ENCODE data around the gene ACP3. TPM values are rescaled to one million over a fixed set of nuclear protein-coding genes. Genes with fewer than 3 reads are reported as not detected.
A peak's percentile ranks its signal among the peaks of the same experiment; 100 is the strongest.
"Not testable (repeated sequence)": the region's sequence is repeated elsewhere in the genome, so short reads cannot be mapped to it uniquely, and the experiment has no call there.

Gene ACP3
- total RNA-seq, 1 donor from 2014 or later, result 8.3 TPM

DNA sequence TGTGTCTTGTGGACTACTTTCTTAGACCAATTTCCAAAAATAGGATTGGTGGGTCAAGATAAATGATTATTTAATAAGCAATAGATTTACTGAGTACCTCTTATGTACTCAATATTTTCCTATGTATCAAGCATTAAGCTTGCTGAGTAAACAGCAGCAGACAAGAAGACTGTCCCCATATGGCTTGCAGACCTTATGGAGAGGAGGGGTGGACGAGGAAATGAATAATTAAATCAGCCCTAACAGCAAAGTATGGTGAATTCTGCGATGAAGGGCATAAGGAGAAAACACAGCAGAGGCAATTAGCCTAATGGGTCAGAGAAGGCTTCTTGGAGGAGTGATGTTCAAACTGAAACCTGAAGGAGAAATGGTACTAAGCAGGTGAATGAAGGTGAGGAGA lies 45.1 kb downstream of the ACP3 start:
- no peak for DNase-seq

DNA sequence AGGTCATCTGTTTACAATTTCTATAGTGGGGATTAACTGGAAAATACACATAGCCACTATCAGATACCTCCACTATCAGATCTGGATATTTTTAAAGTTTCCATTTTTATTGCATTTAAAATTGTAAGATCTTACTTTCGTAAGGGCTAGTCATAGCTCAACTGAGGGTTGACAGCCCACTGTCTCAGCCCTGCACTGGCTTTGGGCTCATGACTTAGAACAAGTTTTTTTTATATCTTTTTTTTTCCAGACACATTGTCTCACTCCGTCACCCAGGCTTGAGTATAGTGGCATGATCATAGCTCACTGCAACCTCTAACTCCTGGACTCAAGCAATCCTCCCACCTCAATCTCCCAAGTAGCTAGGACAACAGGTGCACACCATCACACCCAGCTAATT lies 51.3 kb downstream of the ACP3 start:
- no peak for DNase-seq

DNA sequence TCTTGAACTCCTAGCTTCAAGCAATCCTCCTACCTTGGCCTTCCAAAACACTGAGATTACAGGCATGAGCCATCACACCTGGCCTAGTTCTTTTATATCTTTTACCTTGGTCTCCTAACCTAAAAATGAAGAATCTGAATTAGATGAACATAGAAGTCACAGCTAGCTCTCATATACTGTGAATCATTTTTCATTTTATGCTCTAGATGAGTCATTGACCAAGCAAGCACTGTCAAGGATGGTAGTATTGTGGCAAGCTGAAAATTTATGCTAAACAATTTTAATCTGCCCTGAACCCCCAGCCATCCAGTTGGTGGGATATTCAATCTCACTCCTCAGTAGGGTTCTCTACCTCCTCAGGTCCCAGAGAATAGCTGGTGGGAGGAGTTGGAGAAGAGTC lies 51.8 kb downstream of the ACP3 start:
- DNase-seq, result no peak

DNA sequence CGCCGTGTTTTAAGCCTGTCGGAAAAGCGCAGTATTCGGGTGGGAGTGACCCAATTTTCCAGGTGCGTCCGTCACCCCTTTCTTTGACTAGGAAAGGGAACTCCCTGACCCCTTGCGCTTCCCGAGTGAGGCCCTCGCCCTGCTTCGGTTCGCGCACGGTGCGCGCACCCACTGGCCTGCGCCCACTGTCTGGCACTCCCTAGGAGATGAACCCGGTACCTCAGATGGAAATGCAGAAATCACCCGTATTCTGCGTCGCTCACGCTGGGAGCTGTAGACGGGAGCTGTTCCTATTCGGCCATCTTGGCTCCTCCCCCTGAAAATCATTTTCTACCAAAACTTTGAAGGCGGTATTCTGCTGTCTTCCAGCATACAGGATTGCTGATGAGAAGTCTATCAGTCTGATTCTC lies 59.7 kb downstream of the ACP3 start:
- DNase-seq, result not testable (repeated sequence)

DNA sequence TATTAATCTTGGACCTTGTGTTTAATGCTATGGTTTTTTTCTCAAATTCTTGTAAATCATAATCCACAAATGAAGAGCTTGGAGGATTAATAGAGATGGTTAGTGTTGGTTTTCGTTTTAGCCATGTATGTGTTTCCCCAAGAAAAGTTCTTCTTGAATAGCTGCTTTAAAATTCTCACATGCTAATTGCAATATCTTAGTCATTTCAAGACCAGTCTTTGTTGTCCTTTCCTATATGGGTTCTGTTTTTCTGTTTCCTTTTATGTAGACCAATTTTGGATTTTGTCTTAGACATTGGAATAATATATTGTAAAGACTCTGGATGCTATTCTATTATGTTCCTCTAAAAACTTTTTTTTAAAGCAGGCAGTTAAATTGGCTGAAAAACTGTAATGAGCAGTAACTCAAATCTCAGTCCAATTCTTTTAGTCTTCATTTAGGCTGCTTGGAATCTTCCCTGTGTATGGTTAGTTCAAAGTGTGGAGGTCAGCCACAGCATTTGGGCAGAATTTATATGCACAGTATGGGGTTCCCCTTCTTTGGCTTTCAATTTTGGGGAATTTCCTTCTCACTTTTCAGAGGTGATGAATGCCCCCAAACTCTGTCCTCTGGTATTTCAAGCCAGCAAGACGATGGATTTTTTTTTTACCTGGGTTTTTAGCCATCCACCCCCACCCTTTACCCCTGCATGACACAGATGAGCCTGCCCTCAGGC lies 61.0 kb downstream of the ACP3 start:
- no peak for DNase-seq

DNA sequence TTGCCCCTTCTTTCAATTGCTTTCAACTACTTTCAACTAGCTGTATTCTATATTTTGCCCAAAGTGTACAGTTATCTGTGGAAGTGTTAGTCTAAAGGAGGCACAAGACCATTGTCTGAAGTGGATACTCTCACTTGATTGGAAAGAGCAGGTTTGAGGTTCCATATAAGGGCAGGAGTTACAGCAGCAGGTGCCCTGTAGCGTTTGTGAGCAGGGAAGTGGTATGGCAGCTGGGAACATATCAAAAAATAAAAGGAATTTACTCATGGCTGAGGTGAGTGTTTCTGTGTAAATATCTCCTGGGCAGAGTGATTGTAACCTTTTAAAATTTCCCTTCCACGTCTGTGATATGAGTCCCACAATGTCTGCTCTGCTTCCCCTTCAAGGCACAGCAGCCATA lies 61.6 kb downstream of the ACP3 start:
- DNase-seq, result no peak

DNA sequence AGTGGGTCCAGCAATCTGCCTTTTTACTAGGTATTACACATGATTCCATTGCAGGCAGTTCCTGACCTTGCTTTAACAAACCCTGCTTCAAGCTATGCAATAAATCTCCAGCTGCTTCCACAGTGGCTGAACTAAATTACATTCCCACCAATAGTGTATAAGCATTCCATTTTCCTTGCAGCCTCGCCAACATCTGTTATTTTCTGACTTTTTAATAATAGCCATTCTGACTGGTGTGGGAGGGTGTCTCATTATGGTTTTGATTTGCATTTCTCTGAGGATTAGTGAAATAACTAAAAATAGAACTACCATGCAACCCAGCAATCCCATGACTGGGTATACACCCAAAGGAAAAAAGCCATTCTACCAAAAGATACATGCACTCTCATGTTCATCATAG lies 63.7 kb downstream of the ACP3 start:
- no peak for DNase-seq

DNA sequence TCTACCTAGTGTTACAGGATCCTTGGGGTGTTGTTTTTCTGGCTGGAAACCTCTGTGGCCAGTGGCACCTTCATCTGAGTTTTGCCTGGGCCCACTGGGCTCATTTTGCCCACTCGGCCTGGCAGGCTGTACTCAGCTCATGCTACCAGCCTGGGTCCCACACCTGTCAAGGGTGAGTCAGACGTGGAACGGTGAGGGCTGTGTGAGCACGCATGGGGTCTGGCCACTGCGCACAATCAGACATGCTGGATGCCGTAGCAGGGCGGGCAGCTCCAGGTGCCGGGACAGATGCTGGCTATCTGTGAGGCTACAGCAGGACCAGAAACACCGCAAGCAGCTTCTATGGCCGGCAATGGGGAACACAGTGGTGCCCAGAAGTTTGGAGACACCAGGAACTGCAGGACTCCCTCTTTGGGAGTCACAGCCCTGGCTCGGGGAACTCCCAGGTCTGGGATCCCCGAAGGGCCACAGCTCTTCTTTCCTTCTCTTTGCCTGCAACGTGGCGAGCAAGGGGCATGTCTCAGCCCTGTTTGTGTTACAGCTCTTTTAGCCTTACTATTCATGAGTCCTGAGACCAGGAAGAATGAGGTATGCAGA lies 64.2 kb downstream of the ACP3 start:
- DNase-seq, result no peak

DNA sequence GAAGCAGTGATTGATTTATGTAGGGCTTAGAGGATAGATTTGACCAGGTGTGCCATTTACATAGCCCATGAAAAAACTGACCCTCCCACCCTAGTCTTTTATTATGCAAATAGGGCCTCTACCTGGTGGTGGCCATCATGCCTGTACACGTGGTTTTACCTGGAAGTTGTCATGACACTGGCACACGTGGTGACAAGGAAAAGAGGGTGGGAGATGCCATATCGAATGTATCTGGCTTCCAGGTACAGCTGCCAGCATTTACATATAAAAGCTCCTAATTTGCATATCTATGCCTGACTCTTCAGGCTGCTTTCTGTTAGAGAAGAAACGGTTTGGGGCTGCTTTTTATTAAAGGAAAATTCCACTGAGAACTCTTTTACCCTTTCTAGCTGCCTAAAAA lies 65.1 kb downstream of the ACP3 start:
- DNase-seq, result no peak

DNA sequence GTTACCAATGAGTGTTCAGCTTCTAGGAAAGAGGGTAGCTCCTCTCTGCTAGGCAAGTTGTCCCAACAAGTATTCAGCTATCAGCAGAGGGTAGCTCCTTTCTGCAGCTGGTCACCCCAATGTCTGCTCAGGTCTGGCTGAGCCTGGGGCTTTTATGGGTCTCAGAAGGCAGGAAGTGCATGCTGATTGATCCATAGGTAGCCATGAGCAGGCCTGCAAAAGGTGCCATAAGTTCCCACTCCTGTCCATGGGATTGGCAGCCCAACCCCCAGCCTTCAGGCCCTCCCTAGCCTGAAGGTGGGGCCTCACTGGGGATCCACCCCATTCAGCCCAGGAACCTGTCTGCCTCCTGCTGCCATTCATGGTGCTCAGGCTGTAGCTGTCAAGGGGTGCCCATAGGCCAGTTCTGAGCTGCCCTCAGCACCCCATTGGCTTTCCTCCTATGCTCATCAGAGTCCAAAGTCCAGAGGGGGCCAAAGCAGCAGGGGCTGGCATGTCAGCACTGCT lies 65.5 kb downstream of the ACP3 start:
- no peak for DNase-seq

DNA sequence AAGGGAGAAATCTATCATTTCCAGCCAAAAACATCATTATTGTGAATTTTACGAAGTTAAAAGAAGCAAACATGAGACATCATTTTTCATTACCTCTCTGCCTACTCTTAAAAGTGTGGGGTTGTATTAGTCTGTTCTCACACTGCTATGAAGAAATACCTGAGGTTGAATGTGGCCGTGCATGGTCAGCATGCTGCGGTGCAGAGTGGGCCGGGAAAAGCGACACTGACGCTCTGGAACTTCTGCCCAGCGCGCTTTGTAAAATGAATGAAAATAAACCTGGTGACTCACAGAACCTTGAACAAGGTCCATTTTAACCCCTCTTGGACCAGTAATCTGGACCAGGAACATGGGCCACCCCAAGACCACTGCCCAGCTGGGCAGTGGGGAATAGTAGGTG lies 69.1 kb downstream of the ACP3 start:
- no peak for DNase-seq

DNA sequence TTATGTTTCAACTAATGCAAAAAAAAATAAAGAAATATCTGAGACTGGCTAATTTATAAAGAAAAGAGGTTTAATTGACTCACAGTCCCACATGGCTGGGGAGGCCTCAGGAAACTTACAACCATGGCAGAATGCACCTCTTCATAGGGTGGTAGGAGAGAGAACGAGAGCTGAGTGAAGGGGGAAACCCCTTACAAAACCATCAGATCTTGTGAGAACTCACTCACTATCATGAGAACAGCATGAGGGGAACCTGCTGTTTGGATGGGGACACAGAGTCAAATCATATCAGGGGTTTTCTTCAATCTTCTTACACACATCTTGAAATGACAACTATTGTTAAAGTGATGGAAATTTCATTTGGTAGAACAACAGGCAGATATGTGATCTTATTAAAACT lies 75.5 kb downstream of the ACP3 start:
- DNase-seq, result not testable (repeated sequence)

DNA sequence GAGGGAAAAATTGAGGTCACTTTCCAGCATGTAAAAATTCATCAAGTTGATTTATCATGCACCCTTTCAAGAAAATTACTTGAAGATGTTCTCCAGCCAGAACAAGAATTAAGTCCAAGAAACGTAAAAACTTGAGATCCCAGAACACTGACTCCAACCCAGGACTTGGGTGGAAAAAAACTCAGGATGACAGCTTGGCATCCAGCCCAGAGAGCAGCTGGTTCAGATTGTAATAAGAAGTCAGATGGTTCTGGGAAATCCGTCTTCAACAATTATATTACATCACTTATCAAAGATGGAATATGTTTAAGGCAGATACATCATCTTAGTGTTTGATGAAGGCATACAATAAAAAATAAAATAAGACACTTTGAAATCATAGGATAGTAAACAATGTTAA lies 77.1 kb downstream of the ACP3 start:
- peak; percentile 85 for DNase-seq

DNA sequence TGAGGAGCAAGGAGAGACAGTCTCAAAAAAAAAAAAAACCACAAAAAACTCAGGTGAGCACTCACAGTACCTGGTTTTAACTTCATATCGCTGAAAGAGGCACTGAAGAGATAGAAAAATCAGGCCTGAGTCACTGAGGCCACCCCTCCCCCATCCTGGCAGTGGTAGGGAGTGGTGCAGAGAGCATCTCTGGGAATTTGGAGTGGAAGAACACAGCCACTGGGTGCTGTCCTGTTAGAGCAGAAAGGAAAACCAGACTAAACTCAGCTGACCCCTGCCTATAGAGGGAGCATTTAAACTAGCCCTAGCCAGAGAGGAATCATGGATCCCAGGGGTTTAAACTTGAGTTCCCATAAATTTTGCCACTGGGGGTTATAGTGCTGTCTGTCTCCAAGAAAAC lies 77.9 kb downstream of the ACP3 start:
- no peak for DNase-seq

DNA sequence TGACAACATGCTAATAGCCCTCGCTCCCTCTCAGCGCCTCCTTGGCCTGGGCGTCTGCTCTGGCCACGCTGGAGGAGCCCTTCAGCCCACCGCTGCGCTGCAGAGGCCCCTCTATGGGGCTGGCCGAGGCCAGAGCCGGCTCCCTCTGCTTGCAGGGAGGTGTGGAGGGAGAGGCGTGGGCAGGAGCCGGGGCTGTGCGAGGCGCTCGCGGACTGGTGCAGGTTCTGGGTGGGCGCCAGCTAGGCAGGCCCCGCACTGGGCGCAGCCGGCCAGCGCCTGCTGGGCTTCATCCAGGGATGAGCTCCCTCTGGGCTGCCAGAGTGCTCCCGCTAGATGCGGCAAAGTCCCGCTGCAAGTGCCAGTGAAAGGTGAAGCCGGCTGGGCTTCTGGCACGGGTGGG lies 79.0 kb downstream of the ACP3 start:
- no peak for DNase-seq

DNA sequence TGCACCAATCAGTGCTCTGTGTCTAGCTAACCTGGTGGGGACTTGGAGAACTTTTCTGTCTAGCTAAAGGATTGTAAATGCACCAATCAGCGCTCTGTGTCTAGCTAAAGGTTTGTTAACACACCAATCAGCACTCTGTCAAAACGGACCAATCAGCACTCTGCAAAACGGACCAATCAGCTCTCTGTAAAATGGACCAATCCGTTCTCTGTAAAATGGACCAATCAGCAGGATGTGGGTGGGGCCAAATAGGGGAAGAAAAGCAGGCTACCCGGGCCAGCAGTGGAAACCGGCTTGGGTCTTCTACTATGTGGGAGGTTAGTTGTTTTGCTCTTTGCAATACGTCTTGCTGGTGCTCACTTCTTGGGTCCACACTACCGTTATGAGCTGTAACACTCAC lies 79.6 kb downstream of the ACP3 start:
- DNase-seq, result not testable (repeated sequence)

DNA sequence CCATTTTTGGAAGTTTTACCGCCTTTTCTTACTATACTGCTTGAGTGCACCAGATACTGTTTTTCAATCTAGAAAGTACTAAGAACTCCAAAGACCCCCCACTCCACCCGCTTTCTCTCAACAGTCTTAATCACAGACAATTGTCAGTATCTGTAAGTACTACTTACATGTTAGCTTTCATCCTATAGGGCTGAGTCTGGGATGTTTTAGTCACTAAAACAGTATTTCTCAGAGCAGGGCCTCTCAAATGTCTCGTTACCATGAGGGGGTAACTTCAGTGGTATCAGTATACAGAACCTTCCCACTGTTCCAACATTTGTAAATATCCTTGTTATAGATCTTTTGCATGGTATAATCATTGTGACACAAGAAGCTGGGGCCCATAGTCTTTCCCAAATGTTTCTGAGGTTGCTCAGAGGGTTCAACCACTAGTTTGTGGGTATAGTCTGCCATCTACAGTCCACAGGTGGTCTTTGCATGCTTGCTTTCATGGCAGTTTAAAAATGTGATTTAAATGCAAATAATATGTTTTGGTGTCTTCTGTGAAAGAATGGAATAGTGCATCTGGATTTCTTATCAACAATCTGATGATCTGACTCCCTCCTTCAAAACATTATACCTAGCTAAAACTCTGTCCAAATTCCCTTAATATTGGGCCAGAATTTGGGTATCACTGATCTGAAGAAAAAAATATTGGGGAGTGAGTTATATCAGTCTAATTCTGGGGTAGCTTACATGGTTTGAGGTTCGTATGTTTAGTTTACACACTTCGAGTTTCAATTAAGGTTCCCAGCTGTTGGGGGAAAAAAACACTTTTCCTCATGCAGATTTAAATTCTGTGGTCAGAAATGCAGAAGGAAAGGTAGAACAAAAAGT lies 82.1 kb downstream of the ACP3 start:
- DNase-seq, result peak; percentile 73

DNA sequence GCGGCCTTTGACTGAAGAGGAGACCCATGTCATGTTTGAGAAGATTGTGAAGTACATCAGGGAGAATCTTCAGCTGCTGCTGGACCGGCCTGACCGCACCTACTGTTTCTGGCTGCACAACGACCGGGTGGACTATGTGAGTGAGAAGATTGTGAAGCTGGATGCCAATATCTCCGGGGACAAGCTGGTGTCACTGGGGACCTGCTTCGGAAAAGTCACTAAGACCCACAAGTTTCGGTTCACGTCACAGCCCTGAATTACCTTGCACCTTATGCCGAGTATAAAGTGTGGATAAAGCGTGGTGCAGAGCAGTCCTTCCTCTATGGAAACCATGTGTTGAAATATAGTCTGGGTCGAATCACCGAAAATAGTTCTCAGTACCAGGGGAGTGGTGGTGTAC lies 84.0 kb downstream of the ACP3 start:
- no peak for DNase-seq

DNA sequence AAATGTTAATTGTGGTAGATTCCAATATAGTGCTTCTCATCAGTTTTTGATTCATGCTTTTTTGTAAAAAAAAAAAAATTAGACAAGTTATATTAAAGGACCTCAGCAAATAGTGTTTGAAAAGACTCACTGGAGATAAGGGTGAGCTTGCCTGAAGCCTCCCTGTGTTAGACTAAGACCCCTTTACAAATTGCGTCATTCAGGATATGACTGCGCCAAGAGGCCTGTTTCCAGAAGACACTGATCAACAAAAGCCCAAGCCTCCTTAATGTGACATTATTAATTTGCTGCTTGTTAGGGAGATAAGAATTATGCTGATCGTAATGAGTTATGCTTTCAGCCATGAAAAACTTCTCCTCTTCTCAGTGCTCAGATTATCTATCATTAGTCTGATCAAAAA lies 87.1 kb downstream of the ACP3 start:
- no peak for DNase-seq

DNA sequence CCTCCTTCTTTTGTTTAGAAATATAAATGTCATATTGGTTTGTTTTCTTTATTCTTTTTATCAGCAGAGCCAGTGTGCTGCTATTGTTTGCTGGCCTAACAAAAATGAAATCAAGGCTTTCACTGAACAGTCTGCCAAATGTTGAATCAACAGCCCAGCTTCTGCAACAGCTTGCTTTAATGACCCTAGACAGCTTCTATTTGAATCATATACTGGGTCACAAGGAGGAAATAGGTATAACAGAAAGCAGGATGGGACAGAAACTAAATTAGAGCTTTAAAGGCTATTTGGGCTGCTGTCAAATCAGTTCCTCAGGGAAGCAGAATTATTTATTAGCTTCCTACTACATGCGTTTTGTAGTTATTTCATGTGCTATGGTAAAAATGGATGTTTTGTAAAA lies 88.0 kb downstream of the ACP3 start:
- peak; percentile 19 for DNase-seq

DNA sequence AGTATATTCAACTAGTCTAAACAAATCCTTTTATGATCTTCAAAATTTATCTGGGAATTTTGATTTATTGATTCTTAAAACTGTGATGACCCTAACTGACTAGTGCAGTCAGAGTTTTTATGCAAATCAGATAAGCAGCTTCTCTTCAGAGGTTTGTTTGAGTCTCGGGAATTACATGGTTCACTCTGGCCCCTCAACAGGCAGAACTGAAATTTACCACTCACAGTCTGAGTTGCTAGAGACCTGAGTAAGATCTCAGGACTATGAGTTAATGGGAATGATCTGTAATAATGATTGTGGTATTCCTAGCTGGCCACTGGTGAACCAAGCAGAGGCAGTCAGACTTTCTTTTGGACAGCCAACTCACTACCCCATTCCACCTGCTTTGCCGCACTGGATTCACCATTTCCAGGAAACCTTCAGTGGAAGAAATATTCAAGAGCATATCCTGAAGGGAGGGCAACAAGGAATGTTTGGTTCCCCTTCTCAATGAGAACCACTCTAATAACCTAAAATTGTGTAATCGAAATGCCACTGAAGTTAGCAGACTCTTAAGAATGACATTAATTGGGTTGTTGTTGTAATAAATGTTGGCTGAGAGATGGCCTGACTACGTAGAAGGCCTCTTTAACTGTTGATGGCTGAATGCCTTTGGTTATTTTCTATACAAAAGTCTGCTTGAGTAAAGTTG lies 88.5 kb downstream of the ACP3 start:
- no peak for DNase-seq

DNA sequence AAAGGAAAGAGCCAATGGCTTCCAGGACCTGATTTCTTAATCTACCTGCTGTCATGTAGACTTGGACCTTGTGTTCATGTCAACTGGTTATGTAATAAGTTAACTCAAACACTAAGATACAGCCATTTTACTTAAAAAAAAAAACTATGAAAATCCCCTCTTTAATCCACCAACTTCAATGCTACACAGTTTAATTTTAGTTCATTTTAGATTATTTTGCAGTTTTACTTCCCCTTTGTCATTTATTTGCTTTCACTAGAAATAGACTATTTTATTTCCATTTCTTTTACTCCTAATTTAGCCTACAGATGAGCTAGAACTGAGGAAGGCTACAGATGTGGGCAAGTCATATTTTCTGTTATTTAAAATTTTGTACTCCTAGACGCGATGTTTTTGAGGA lies 89.4 kb downstream of the ACP3 start:
- no peak for DNase-seq

DNA sequence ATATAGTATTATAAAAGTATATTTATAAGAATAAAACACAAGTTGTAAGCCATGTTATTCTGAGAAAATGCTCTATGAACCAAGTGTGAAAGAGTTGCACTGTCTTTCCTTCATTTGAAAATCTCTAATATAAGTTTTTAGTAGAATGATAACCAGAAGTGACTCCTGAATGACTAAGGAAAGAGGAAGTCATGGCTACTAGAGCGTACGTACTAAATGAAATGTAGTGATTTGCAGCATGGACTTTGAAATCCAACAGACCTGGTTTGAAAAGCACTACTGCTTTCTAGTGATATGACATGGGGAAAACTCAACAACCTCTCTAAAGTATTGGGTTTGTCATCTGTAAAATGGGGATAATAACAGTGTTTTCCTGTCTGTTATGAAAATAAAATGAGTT lies 89.8 kb downstream of the ACP3 start:
- no peak for DNase-seq

Measured in tongue (tissue), 2 donors.